Glutamatergic neuron (in vitro differentiated cells): ENCODE results near the gene PASK. TPM values are rescaled to one million over a fixed set of nuclear protein-coding genes. Genes with fewer than 3 reads are reported as not detected.

ENCODE experiments used
- DNase-seq: peaks from one replicate; pipeline ENCODE4 v3.0.0; 2022
- H3K27ac Mint-ChIP-seq: one replicate; pipeline ENCODE4 v1.8.0; 2020; ENCODE audit warnings: mild to moderate bottlenecking, mixed read lengths, inconsistent platforms; ENCODE audit not compliant: unreplicated experiment
- H3K27me3 Mint-ChIP-seq: one replicate; pipeline ENCODE4 v1.8.0; 2020; ENCODE audit warnings: mild to moderate bottlenecking, moderate library complexity, mixed read lengths, inconsistent platforms; ENCODE audit not compliant: unreplicated experiment
- H3K36me3 Mint-ChIP-seq: one replicate; pipeline ENCODE4 v1.8.0; 2020; ENCODE audit warnings: mild to moderate bottlenecking, mixed read lengths, inconsistent platforms; ENCODE audit not compliant: unreplicated experiment
- H3K4me1 Mint-ChIP-seq: one replicate; pipeline ENCODE4 v1.8.0; 2020; ENCODE audit warnings: mild to moderate bottlenecking, low read depth, mixed read lengths, inconsistent platforms; ENCODE audit not compliant: unreplicated experiment
- H3K4me3 Mint-ChIP-seq: one replicate; pipeline ENCODE4 v1.8.0; 2020; ENCODE audit warnings: mild to moderate bottlenecking, mixed read lengths, inconsistent platforms; ENCODE audit not compliant: unreplicated experiment
- H3K9me3 Mint-ChIP-seq: one replicate; pipeline ENCODE4 v1.8.0; 2020; ENCODE audit warnings: mild to moderate bottlenecking, moderate library complexity, mixed read lengths, inconsistent platforms; ENCODE audit not compliant: unreplicated experiment
- CTCF ChIP-seq: fragments of 200-600 bp; sonication (generic); IDR thresholded peaks from one replicate; pipeline ENCODE4 v1.5.0; 2021; ENCODE audit not compliant: partially characterized antibody, unreplicated experiment
- total RNA-seq: library from RNA; stranded (reverse); fragmentation: NEBNext Ultra II Directional; extraction: Animal tissue kit (Norgen Biotek cat#: 25700); gene quantifications from one replicate; pipeline ENCODE4 v1.2.1, GENCODE V29; 2021; ENCODE audit not compliant: unreplicated experiment

PASK gene
- total RNA-seq, 1 donor from 2014 or later, result 24.4 TPM

- Mint-ChIP-seq H3K4me1 (peaks cover 9% of the 10 kb centered on the region), H3K4me3 (no peak overlapping the region), H3K27ac (no peak overlapping the region), H3K36me3 (peaks cover 13% of the 10 kb centered on the region), H3K9me3 (peaks cover 7% of the 10 kb centered on the region), H3K27me3 (peaks cover 7% of the 10 kb centered on the region)
- no peak for DNase-seq
- TF ChIP-seq CTCF, result no peak
Measured at GRCh38 chr2:241080405-241081189, 68.7 kb downstream of the PASK start.

GRCh38 chr2:241074901-241075540 lies 74.3 kb downstream of the PASK start:
- Mint-ChIP-seq H3K9me3 (peaks cover 3% of the 10 kb centered on the region), H3K27ac (no peak overlapping the region), H3K27me3 (peaks cover 12% of the 10 kb centered on the region), H3K4me3 (no peak overlapping the region), H3K36me3 (no peaks in the 10 kb centered on the region), H3K4me1 (peaks cover 4% of the 10 kb centered on the region)
- TF ChIP-seq CTCF, result no peak
- no peak for DNase-seq

GRCh38 chr2:241074065-241074818 lies 75.0 kb downstream of the PASK start:
- H3K4me3 Mint-ChIP-seq, result no peak overlapping the region
- no peak for TF ChIP-seq CTCF
- no peak for DNase-seq
- peaks cover 4% of the 10 kb centered on the region for H3K4me1 Mint-ChIP-seq
- H3K9me3 Mint-ChIP-seq, result peaks cover 3% of the 10 kb centered on the region
- no peak overlapping the region for H3K27ac Mint-ChIP-seq
- peaks cover 12% of the 10 kb centered on the region for H3K27me3 Mint-ChIP-seq
- no peaks in the 10 kb centered on the region for H3K36me3 Mint-ChIP-seq

GRCh38 chr2:241073166-241074064 lies 75.9 kb downstream of the PASK start:
- no peak overlapping the region for H3K27ac Mint-ChIP-seq
- no peak overlapping the region for H3K4me3 Mint-ChIP-seq
- peaks cover 4% of the 10 kb centered on the region for H3K4me1 Mint-ChIP-seq
- no peak for TF ChIP-seq CTCF
- H3K9me3 Mint-ChIP-seq, result peaks cover 3% of the 10 kb centered on the region
- no peak for DNase-seq
- H3K36me3 Mint-ChIP-seq, result no peaks in the 10 kb centered on the region
- H3K27me3 Mint-ChIP-seq, result peaks cover 17% of the 10 kb centered on the region
